AG04449 (cell line): Measurements from ENCODE around the gene RMDN2.

Experiments
- CTCF ChIA-PET: fragments of 350-600 bp; formaldehyde crosslinking; extraction: SDS; loops from one replicate; lab custom pipeline; 2021; ENCODE audit warnings: antibody characterized with exemption; lab: Yijun Ruan, JAX
- POLR2A ChIA-PET: fragments of 400-600, 350-600 bp; formaldehyde crosslinking; extraction: SDS; loops from one replicate; lab custom pipeline; 2020; ENCODE audit warnings: antibody characterized with exemption, inconsistent platforms; lab: Yijun Ruan, JAX
- DNase-seq: peaks from one replicate; pipeline ENCODE4 v3.0.0-alpha.2; 2010; ENCODE audit warnings: low read depth, low spot score
- H3K4me3 ChIP-seq: 2 replicates; pipeline ENCODE4 v1.5.1; 2011; ENCODE audit warnings: low read depth, mild to moderate bottlenecking, control low read depth, low read length
- TF ChIP-seq, protein P1 (sequence below): IDR thresholded peaks from one replicate; pipeline ENCODE4 v1.5.1; 2011; ENCODE audit warnings: mild to moderate bottlenecking, moderate library complexity, low read length, control low read depth, inconsistent platforms; ENCODE audit not compliant: insufficient read depth; ENCODE audit errors: missing control alignments

The RMDN2 gene

DNA sequence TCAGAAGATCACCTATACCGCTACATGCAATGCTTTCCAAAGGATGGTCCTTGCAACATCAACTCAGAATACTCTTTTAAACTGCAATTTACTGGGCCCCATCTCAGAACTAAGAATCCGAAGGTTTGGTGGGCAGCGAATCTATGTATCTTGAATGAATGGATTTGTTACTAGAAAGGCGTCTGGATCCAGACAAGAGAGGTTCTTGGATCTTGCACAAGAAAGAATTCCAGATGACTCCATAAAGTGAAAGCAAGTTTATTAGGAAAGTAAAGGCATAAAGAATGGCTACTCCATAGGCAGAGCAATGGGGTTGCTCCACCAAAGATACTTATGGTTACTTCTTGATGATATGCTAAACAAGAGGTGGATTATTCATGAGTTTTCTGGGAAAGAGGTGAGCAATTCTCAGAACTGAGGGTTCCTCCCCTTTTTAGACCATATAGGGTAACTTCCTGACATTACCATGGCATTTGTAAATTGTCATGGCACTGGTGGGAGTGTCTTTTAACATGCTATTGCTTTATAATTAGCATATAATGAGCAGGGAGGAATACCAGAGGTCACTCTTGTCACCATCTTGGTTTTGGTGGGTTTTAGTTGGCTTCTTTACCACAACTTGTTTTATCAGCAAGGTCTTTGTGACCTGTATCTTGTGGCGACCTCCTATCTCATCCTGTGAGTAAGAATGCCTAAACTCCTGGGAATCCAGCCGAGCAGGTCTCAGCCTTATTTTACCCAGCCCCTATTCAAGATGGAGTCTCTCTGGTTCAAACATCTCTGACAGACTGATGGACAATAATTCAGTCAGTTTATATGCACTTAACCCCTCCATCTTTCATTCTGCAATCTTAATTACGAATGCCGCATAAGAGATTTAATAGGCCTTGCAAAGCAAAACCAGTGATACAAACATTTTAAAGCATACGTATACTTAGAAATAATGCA is 7.5 kb upstream of the RMDN2 start:
- H3K4me3 ChIP-seq = no peak overlapping the region
- ChIA-PET POLR2A (no interaction called here), CTCF (no interaction called here)
- DNase-seq = no peak
- TF ChIP-seq, protein P1, sequence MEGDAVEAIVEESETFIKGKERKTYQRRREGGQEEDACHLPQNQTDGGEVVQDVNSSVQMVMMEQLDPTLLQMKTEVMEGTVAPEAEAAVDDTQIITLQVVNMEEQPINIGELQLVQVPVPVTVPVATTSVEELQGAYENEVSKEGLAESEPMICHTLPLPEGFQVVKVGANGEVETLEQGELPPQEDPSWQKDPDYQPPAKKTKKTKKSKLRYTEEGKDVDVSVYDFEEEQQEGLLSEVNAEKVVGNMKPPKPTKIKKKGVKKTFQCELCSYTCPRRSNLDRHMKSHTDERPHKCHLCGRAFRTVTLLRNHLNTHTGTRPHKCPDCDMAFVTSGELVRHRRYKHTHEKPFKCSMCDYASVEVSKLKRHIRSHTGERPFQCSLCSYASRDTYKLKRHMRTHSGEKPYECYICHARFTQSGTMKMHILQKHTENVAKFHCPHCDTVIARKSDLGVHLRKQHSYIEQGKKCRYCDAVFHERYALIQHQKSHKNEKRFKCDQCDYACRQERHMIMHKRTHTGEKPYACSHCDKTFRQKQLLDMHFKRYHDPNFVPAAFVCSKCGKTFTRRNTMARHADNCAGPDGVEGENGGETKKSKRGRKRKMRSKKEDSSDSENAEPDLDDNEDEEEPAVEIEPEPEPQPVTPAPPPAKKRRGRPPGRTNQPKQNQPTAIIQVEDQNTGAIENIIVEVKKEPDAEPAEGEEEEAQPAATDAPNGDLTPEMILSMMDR = no peak

DNA sequence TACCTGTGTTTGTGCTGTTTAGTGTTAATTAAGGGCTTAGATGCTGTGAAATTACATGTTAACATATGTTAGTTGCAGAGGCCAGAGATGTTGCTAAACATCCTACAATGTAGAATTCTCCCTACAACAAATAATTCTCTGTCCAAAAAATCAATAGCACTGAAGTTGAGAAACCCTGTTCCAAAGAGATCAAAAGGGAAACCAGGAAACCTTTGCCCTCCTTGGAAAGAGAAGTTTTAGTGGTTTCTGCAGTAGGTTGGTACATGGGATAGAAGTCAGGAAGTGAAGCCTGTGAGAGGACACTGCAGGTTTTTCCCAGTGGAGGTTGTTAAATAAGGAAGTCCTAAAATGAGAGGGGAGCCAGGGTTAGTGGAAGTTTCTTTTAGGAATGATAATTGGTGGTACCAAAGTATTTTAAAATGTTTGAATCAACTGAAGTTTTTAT is 6.3 kb upstream of the RMDN2 start:
- DNase-seq = no peak
- H3K4me3 ChIP-seq = no peak overlapping the region
- TF ChIP-seq, protein P1 = no peak
- ChIA-PET POLR2A (no interaction called here), CTCF (no interaction called here)

DNA sequence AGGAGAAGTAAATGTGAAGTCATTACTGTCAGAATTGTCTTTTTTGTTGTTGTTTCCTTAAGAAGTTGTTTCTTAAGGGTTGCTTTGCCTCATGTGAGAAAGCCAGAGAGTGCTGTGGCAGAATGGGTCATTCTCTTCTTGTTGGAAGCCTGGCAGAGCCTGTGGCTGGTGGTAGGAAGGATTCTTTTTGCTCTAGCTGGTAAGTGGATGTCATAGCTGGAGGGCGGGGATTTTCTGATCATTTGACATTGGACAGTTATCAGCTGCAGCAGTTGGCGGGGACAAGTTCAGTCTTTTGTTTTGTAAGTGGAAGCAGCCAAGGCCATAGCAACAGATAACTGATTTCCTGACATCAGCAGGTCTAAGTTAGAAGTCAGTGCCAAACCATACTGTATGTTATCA is 5.5 kb upstream of the RMDN2 start:
- POLR2A ChIA-PET = no interaction called here
- TF ChIP-seq, protein P1 = no peak
- no peak for DNase-seq
- H3K4me3 ChIP-seq = no peak overlapping the region
- CTCF ChIA-PET = no interaction called here

DNA sequence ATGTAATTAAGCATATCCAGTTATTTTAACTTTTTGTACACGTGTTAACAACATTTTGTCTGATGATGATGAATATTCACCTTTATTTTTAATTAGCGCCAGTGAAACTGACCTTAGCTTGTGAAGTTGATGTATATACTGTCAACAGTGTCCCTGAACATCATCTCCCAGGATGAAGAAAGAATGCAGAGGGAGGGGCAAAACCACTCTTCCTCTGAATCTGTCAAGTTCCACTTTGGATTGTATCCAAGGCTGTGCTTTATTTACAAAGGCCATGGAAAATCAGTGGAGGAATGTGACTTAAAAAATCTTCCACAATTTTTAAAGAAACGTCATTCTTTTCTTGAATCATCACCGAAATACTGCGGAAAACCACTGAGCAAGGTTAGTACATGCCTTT is 4.5 kb upstream of the RMDN2 start:
- ChIA-PET POLR2A (no interaction called here), CTCF (no interaction called here)
- DNase-seq = no peak
- TF ChIP-seq, protein P1 = no peak
- no peak overlapping the region for H3K4me3 ChIP-seq

DNA sequence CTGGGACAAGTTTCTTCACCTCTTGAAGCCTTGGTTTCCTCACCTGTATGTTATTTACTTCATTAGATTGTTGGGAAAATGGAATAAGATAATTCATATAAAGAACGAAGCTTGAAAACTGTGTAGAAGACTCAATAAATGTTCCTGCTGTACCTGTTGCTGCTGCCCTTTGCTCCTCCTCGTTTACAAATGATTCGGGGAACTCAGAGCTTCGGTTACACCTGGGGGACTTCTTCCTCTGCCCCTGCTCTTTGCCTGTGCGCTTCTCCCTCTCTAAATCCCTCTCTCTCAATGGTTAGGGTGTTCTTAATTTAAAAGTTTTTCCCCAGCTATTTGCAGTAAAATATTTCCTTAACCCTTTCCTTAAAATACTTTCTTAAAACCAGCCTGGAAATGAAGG is 3.3 kb upstream of the RMDN2 start:
- no peak for DNase-seq
- no peak overlapping the region for H3K4me3 ChIP-seq
- TF ChIP-seq, protein P1 = no peak
- CTCF ChIA-PET = interaction anchor here (0.8 kb wide), 1 partner anchor 44 kb away, joined by 3 read pairs; no protein-coding TSS in a partner anchor
- POLR2A ChIA-PET = no interaction called here

DNA sequence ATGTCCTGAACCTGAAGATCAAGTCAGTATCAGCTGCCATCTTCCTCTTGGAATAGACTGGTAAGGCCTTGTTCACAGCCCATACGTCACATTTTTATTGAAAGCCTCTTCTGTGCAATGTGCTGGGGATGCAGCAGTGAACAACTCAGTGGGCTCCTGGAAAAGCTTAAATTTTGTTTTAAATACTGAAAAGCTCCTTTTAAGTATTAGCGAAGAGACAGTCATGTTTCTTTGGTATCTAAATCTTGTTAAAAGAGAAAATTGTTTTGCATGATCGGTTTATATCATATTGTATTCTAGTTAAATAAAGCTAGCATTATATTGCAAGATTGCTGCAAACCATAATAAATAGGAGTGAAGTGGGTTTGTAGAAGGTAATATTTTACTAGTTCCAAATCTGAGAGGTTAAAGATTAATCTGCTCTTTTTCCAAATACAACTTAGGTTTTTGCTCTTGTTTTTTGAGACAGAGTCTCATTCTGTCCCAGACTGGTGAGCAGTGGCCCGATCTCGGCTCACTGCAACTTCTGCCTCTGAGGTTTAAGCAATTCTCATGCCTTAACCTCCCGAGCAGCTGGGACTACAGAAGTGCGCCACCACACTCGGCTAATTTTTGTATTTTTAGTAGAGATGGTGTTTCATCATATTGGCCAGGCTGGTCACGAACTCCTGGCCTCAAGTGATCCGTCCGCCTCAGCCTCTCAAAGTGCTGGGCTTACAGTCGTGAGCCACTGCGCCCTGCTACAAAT is 1.6 kb upstream of the RMDN2 start:
- CTCF ChIA-PET = interaction anchor here (1.8 kb wide), 1 partner anchor 528 kb away, joined by 4 read pairs; no protein-coding TSS in a partner anchor

More for the DNA sequence above, 1.6 kb upstream of the RMDN2 start:
- TF ChIP-seq, protein P1 = no peak
- no peak overlapping the region for H3K4me3 ChIP-seq
- no peak for DNase-seq
- POLR2A ChIA-PET = no interaction called here
